HG02759 (cell line): ENCODE measurements around the gene GLIPR1.
"Not testable (repeated sequence)": the region's sequence is repeated elsewhere in the genome, so short reads cannot be mapped to it uniquely, and the experiment has no call there.

Experiments
- ATAC-seq: cut with Tn5 transposase; IDR thresholded peaks from one replicate; pipeline ENCODE4 v1.9.1; 2021; ENCODE audit warnings: mild to moderate bottlenecking, moderate library complexity; ENCODE audit not compliant: unreplicated experiment

Gene GLIPR1

GRCh38 chr12:75480469-75480949 lies at the start of gene GLIPR1:
GLIPR1 (plus strand) TSS chr12:75480755; CDS start chr12:75480881, 126 bp downstream.
- ATAC-seq, result peak; percentile 87

DNA sequence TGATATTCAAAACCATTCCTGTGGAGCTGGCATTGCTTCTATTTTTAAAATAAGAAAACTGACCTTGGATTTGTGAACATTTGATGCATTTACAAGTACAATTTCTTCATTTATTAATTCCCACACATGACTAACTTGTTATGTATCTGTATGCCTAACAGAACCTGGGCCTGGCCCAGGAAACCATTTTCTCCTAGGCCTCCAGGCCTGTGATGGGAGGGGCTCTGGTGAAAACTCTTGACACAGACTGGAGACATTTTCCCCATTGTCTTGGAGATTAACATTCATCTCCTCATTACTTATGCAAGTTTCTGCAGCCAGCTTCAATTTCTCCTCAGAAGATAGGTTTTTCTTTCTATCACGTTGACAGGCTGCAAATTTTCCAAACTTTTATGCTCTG lies 47.6 kb upstream of the GLIPR1 start:
- no peak for ATAC-seq

DNA sequence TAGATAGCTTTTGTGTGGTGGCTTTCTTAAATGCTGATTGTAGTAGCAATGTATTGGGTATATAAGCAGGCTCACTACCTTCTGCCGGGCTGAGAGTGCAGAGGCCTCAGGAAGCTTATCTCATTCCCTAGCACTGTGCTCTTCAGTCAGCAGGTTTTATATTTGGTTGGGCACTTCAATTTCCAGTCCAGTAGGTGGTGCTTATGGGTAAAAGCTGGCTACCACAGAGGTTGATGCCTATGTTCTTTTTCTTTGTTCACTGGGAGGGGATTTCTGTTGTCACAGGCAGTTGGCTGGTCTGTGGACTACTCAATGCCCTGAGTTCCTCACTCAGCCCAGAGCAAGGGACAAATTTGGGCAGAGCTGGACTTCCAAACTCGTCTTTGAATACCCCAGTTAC lies 43.0 kb upstream of the GLIPR1 start:
- peak; percentile 70 for ATAC-seq

DNA sequence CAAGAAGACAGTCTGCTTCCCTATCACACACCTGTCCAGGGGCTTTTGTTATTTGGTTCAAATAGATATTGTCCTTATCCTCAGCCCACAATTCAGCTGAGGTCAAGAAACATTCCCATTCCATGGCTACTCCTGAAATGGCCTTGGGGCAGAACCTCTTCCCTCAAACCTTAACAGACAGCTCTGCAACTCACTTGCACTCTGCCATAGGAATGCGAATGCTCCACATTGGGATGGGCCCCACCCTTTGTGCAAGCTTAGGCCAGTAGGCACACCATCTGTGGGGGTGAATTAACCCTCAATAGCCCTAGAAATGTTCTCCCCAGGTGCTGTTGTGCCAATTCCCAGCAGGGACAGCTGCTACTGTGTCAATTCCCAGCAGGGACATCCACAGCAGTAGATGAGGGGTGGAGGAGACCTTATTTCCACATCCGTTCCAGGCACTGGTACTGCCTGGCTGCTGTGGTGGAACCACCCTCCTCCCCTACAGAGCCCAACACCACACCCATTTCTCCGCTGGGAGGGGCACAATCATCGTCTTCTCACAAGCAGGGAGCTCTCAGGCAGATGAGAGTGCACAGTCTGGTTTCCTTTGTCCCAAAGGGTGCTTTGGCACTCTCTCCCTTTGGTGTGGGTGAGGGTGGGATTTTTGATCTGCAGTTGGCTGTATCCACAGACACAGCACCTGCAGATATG lies 42.3 kb upstream of the GLIPR1 start:
- ATAC-seq, result no peak

DNA sequence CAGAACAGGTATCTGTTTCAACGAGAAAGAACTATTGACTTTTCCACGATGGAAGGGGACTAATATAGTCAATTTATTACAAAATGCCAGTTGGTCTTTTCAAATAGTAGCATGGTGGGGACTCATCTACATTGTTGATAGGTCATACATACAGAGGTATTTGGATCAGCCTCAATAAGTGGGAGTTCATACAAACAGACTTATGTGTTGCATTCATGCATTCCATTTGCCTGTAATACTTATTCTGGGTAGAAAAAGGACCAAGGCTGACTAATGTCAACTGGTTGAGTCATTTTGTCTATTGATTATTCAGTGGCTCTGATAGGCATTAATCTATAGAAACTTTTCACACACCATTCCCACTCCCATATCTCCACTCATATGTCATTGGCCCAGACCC lies 41.5 kb upstream of the GLIPR1 start:
- no peak for ATAC-seq

DNA sequence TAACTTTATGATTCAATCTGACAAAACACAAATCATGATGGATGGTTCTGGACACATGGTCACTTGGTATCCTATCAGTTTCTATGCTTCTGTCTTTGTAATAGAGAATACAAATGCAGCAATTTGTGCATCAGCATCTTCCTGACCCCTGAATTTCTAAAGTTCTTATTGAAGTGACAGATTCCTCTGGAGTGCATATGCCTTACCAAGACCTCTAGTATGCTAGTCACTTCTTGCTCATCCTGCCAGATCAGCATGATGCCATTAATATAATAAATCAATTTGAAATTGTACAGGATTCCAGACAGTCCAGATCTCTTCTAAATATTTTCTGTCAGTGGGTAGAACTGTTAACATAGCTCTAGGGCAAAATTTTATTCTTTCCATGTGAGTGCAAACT lies 40.6 kb upstream of the GLIPR1 start:
- ATAC-seq, result no peak

DNA sequence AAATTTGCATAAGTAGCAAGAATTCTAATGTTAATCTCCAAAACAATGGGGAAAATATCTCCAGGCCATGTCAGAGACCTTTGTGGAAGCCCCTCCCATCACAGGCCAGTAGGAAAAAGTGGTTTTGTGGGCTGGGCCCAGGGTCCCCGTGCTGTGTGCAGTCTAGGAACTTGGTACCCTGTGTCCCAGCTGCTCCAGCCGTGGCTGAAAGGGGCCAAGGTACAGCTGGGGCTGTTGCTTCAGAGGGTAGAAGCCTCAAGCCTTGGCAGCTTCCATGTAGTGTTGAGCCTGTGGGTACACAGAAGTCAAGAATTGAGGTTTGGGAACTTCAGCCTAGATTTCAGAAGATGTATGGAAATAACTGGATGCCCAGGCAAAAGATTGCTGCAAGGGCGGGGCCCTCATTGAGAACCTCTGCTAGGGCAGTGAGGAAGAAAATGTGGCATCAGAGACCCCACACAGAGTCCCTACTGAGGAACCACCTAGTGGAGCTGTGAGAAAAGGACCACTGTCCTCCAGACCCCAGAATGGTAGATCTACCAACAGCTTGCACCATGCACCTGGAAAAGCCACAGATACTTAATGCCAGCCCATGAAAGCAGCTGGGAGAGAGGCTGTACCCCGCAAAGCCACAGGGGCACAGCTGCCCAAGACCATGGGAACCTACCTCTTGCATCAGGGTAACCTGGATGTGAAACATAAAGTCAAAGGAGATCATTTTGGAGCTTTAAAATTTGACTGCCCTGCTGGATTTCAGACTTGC lies 38.7 kb upstream of the GLIPR1 start:
- not testable (repeated sequence) for ATAC-seq

GRCh38 chr12:75442454-75442853 lies 38.1 kb upstream of the GLIPR1 start:
- ATAC-seq, result not testable (repeated sequence)

- ATAC-seq, result no peak
Observed at GRCh38 chr12:75443709-75444108, 36.8 kb upstream of the GLIPR1 start.

DNA sequence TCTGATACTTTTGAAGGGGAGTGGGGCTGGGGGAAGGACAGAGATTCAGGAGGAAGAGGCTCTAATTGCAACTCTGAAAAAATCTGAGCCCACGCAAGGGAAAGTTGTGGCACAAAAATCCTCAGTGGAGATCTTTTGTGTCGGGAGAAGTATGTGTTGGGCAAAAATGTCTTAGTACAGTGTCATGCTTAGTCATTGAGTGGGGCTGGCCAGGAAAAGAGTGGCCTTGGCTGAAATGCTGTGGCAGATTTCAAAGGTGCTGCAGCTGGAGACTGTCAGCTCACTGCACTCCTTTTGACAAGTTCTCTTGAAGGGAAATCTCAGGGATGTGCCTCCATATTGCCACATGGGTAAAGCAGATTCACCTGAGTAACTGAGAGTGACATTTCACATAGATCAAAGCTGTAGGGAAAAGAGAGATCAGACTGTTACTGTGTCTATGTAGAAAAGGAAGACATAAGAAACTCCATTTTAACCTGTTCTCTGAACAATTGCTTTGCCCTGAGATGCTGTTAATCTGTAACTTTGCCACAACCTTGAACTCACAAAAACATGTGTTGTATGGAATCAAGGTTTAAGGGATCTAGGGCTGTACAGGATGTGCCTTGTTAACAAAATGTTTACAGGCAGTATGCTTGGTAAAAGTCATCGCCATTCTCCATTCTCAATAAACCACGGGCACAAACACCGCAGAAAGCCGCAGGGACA lies 36.0 kb upstream of the GLIPR1 start:
- ATAC-seq, result no peak

DNA sequence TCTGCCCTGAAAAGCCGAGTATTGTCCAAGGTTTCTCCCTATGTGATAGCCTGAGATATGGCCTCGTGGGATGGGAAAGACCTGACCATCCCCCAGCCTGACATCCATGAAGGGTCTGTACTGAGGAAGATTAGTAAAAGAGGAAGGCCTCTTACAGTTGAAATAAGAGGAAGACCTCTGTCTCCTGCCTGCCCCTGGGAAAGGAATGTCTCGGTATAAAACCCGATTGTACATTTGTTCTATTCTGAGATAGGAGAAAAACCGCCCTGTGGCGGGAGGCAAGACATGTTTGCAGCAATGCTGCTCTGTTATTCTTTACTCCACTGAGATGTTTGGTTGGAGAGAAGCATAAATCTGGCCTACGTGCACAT lies 35.4 kb upstream of the GLIPR1 start:
- not testable (repeated sequence) for ATAC-seq

DNA sequence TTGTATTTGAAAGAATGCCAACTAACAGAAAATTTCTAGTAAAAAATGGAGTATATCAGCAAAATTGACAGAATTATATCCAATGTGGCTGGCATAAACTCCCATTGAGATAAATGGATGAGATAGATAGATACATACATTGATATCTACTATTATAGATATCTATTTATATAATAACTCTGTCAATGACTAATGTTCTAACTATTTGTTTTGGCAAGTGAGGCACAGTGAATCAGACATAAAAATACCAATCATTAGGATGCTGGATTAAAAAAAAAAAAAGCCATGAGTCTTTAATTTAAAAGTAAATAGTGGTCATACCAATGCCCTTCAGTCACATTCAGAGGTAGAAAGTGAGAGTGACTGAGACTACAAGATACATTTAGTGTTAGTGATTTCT lies 33.7 kb upstream of the GLIPR1 start:
- ATAC-seq, result no peak

DNA sequence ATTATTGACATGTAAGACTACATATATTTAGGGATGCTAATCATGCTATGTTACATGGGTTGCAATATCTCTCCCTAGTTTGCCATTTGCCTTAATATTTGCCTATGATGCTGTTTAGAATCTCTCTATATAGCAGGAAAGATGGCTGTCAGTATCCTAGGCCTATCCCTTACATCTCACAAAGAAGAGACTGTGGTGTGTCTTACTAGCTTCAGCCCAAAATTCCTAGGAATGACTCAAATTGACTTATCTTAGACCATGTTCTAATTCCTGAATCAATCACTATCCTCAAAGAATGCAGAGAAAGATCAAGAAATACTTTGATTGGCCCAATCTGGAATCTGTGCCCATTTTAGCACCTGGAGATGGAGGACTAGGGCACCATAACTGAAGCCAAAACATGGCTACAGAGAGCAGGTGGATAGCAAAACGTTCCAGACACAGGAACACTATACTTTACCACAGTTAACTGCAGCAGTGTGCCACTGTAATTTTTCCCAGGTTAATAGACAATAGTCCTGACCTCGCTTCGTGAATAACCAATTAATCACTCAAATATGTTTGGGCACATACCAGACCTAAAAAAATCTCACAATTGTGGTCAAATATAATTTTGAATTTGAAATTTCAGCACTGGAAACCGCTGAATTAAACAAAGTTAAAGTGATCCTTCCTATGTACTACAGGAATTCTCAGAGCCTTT lies 32.7 kb upstream of the GLIPR1 start:
- no peak for ATAC-seq

DNA sequence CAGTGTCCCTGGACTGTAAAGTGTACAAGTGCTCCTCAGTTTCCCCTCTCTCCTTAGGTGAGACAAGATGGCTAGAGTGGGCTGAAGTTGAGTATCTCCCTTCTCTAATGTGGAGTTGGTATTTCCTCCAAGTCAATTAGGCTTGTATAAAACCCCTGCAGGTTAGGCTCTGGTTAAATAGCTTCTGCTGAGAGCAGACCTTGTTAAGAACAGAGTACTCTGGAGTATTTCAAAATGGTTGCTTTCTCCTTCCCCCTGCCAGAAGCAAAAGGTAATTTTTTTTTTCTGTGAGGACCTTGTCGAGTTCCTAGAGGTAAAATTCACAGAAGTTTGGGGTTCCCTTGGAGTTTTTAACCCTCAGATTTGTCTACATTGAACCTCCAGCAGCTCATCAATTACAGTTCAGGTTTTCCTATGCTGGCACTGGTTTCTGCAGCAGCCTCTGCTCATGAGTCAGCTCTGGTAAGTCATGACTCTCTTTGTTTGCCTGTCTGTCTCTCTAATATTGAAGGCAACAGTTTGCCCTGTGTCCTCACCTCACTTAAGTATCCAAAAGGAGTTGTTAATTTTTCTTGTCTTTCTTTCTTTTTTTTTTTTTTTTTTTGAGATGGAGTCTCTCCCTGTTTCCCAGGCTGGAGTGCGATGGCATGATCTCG lies 27.8 kb upstream of the GLIPR1 start:
- ATAC-seq, result no peak

DNA sequence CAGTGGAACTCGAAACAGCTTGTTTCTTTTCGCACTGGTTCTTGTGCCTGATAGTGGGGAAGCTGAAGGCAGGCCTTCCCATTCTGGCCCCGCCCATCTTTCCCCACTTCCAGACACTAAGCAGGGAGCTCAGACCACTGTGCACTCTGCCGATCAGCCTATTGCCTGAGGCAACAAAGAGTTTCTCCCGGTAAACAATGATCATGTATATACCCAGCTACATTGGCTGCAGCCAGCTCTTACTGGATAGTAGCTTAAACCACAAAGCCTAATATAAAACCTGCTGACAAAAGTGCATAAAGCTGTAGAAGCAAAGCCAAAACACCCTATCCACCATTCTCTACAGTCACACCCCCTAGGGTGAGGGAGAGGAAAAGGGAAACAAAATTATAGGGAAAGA lies 24.7 kb upstream of the GLIPR1 start:
- ATAC-seq, result no peak

- ATAC-seq, result no peak
Observed at GRCh38 chr12:75457191-75457590, 23.4 kb upstream of the GLIPR1 start.

- ATAC-seq, result not testable (repeated sequence)
Observed at GRCh38 chr12:75457866-75458265, 22.7 kb upstream of the GLIPR1 start.

DNA sequence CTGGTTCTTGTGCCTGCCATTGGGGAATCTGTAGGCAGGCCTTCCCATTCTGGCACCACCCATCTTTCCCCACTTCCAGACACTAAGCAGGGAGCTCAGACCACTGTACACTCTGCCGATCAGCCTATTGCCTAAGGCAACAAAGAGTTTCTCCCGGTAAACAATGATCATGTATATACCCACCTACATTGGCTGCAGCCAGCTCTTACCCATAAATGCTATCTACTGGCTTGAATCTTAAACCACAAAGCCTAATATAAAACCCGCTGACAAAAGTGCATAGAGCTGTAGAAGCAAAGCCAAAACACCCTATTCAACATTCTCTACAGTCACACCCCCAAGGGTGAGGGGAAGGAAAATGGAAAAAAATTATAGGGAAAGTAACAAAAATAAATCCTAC lies 20.8 kb upstream of the GLIPR1 start:
- ATAC-seq, result no peak

DNA sequence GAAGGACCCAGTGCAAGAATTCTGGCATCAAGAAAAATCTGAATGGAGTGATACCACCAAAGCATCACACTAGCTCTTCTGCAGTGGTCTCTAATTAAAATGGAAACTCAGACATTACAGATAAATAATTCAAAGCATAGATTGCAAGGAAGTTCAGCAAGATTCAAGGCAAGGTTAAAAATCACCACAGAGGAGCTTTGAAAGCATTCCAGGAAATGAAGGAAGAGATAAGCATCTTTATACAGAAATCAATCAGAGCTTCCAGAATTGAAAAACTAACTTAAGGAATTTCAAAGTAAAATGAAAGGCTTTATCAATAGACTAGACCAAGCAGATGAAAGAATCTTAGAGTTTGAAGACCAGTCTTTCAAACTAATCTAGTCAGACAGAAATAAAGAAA lies 20.4 kb upstream of the GLIPR1 start:
- ATAC-seq, result no peak
